ENCODE measurements around the gene HSD17B14.
A peak's percentile ranks its signal among the peaks of the same experiment; 100 is the strongest.

Gene HSD17B14

DNA sequence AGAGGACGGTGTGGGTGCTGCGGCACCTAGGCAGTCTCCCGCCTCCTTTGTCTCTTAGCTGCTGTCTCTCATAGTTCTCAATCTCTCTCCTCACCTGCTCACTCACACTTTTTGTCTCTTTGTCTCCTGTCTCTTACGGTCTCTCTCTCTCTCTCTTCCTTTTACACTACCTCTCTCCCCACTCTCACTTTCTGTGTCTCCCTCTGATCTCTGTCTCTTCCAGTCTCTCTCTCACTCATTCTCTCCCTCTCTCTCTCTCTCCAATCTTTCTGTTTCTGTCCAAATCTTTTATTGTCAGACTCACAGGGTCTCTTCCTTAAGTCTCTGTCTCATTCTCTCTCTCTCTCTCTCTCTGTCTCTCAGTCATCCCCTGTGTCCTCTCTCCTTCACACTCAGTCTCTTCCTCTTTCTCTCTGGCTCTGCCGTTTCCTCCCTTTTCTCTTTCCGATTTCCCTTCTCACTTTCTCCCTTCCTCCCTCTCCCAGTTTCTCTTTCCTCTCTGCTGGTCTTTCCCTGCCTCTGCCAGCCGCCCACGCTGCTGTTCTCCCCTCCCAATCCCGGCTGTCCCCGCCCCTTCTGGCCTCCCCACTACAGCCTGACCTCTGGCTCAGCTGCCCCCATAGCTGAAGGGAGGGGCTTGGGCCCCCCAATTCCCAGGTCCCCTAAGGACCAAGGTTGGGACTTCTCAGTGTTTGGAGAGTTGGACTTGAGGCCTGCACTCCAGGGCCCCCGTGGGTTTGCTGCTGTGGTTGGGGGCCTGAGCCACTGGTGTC is 32.0 kb upstream of the HSD17B14 start, which contains the start of gene PLEKHA4:
PLEKHA4 (minus strand) TSS at position 504 of the 773 bp plus-strand sequence. CDS start 997 bp downstream, outside the sequence.
- peak within 1 kb of the TSS; percentile 56 to 83 (median 78) for H3K4me2 ChIP-seq
- H3K36me3 ChIP-seq, result peaks cover 0 to 2% (median 1%) of the 10 kb centered on the region in 11 experiments; a peak in 8 of 22 replicates
- TF ChIP-seq Cebpa-rat (IDR thresholded peaks at IDR 0.05), result no peak
- peaks cover 39 to 49% (median 43%) of the 10 kb centered on the region in 10 experiments for H3K4me1 ChIP-seq
- peaks cover 3 to 10% (median 4%) of the 10 kb centered on the region in 11 experiments; a peak in 18 of 22 replicates for H4K20me1 ChIP-seq
- H3K27me3 ChIP-seq, result no peaks in the 10 kb centered on the region
- no peaks in the 10 kb centered on the region for H3K9me3 ChIP-seq (replicated peaks in 1 of 11)
- H3K27ac ChIP-seq, result peak within 1 kb of the TSS; percentile 23 to 67 (median 59); a peak in 21 of 22 replicates
- H3K9ac ChIP-seq, result peak within 1 kb of the TSS; percentile 17 to 62 (median 51); a peak in 19 of 22 replicates
- peak within 1 kb of the TSS in 1 of 10 experiments; percentile 14; a peak in 1 of 20 replicates for H3K4me3 ChIP-seq

DNA sequence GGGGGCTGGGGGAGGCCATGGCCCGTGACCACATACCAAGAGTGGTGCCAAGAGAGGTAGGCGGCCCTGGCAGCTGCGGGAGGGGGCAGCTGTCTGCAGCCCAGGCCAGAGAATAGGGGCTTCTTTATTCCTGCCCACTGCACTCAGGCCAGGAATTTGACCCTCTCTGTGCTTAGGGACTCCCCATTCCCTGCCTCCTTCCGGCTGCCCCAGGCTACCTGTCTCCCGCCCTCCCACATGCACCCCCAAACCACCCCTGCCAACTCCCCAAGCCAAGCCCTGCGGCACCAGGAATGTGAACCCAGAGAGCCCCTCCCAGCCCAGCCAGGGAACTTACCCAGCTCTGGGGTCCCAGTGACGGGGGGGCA is 31.4 kb upstream of the HSD17B14 start:
- Histone ChIP-seq H3K4me1 (peaks cover 37 to 49% (median 41%) of the 10 kb centered on the region in 10 experiments), H3K9ac (peak overlapping the region; percentile 17 to 62 (median 51); a peak in 17 of 22 replicates), H4K20me1 (peaks cover 0 to 5% (median 0%) of the 10 kb centered on the region in 11 experiments; a peak in 6 of 22 replicates), H3K9me3 (replicated peaks in 1 of 11) (no peaks in the 10 kb centered on the region), H3K4me3 (peak overlapping the region in 1 of 10 experiments; percentile 14; a peak in 1 of 20 replicates), H3K36me3 (no peaks in the 10 kb centered on the region), H3K4me2 (peak overlapping the region; percentile 56 to 83 (median 78)), H3K27me3 (no peaks in the 10 kb centered on the region), H3K27ac (peak overlapping the region; percentile 23 to 67 (median 59); a peak in 18 of 22 replicates)
- no peak for TF ChIP-seq Cebpa-rat (IDR thresholded peaks at IDR 0.05)

DNA sequence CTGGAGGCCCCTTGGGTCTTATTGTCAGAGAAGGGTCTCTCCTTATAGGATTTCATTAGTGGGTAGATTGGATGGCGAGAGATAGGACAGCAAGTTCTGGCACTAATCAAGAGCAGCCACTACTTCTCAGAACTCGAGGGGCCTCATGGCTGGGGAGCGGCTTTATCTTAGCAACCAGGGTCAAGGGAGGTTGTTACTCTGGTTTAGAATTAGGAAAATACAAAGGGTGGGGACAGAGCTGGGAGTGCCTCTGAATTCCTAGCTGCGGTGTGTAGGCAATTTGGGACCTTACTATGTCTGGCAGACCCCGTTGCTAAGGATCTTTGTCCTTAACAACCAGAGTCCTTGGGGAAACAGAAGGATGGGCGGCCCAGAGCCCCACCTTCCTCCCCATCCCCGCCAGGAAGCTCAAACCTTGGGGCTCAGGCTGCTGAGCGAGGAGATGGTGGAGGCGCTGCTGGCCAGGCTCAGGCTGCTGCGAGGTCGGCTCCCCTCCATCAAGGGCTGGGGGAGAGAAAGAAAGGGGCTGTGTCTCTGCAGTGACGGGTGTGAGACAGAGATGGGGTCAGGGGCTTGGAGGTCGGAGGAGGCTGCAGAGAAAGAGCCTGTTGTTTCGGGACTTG is 30.9 kb upstream of the HSD17B14 start:
- H3K27ac ChIP-seq, result peak overlapping the region in 6 of 11 experiments; percentile 22 to 67 (median 60); a peak in 6 of 22 replicates
- no peaks in the 10 kb centered on the region for H3K27me3 ChIP-seq
- H3K4me1 ChIP-seq, result peaks cover 37 to 49% (median 41%) of the 10 kb centered on the region in 10 experiments
- H4K20me1 ChIP-seq, result no peaks in the 10 kb centered on the region
- no peaks in the 10 kb centered on the region for H3K9me3 ChIP-seq (replicated peaks in 1 of 11)
- H3K36me3 ChIP-seq, result no peaks in the 10 kb centered on the region
- H3K9ac ChIP-seq, result peak overlapping the region in 7 of 11 experiments; percentile 25 to 62 (median 51); a peak in 11 of 22 replicates
- H3K4me3 ChIP-seq, result peak overlapping the region in 1 of 10 experiments; percentile 14; a peak in 1 of 20 replicates
- TF ChIP-seq Cebpa-rat (IDR thresholded peaks at IDR 0.05), result no peak
- H3K4me2 ChIP-seq, result peak overlapping the region; percentile 56 to 83 (median 78)

DNA sequence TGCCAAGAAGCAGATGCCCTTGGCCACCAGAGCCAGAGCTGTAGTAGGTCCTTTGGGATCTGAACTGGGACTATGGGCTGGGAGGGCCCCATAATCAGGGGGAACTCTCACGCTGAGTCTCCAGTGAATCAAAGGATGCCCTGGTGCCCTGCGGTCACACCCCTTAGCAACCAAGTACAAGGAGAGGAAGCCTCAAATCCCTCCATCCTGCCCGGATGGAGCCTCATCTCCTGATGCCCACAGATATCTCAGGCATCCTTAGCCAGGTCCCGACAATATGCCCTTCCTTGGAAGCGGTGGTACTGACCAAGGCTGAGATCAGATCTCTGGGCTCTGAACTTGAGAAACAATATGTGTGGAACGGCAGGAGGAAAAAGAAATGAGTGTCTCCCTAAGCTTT is 30.4 kb upstream of the HSD17B14 start:
- H3K9ac ChIP-seq, result peak overlapping the region in 6 of 11 experiments; percentile 6 to 44 (median 16); a peak in 6 of 22 replicates
- H3K27me3 ChIP-seq, result no peaks in the 10 kb centered on the region
- no peak overlapping the region for H3K4me3 ChIP-seq
- H3K4me1 ChIP-seq, result peaks cover 36 to 46% (median 38%) of the 10 kb centered on the region in 10 experiments
- peak overlapping the region in 4 of 11 experiments; percentile 2 to 22 (median 9); a peak in 4 of 22 replicates for H3K27ac ChIP-seq
- H3K9me3 ChIP-seq (replicated peaks in 1 of 11), result no peaks in the 10 kb centered on the region
- H3K36me3 ChIP-seq, result no peaks in the 10 kb centered on the region
- no peak for TF ChIP-seq Cebpa-rat (IDR thresholded peaks at IDR 0.05)
- peak overlapping the region; percentile 17 to 83 (median 75); a peak in 20 of 22 replicates for H3K4me2 ChIP-seq
- no peaks in the 10 kb centered on the region for H4K20me1 ChIP-seq

DNA sequence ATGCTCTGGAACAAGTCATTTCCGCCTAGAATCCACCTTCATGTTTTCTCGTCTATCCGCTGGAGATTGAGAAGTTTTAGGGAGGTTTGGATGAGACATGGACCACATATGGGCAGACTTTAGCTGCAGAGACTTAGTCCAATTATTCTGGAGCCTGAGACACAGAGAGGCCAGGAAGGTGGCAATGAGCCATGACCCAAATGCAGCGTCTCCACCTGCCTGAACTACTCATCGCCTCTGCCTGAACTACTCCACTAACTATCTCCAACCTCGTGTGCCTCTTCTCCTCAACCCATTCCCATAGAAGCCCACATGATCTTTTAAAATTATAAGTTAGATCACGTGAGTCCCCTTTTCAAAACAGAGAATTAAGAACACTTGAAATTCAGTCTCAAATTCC is 26.5 kb upstream of the HSD17B14 start:
- H3K9ac ChIP-seq, result no peak overlapping the region

DNA sequence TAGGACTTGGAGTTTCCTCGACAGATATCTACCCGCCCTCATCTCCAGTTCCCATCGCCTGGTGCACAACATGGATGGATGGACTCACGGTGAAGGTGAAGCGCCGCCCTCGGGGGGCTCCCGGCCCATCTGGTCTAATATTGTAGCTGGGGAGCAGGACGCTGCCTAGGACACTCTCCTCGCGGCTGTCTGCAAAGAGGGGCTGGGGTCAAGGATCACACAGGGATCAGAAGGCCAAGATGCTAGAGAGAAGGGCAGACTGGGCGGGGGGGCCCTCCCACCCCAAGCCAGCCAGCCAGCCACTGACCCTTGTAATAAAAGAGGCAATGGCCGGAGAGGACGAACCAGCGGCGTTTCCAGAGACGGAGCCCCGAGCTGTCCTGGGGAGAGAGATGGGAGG is 25.0 kb upstream of the HSD17B14 start:
- no peaks in the 10 kb centered on the region for H3K36me3 ChIP-seq
- TF ChIP-seq Cebpa-rat (IDR thresholded peaks at IDR 0.05), result no peak
- no peaks in the 10 kb centered on the region for H3K27me3 ChIP-seq
- H3K4me1 ChIP-seq, result peaks cover 4 to 18% (median 16%) of the 10 kb centered on the region in 10 experiments; a peak in 19 of 20 replicates
- H4K20me1 ChIP-seq, result no peaks in the 10 kb centered on the region
- no peak overlapping the region for H3K4me3 ChIP-seq
- no peak overlapping the region for H3K27ac ChIP-seq
- no peak overlapping the region for H3K4me2 ChIP-seq
- no peaks in the 10 kb centered on the region for H3K9me3 ChIP-seq (replicated peaks in 1 of 11)
- H3K9ac ChIP-seq, result no peak overlapping the region

More for the DNA sequence above, 26.5 kb upstream of the HSD17B14 start:
- Histone ChIP-seq H3K27ac (no peak overlapping the region), H3K4me1 (peaks cover 18 to 34% (median 31%) of the 10 kb centered on the region in 10 experiments), H3K27me3 (no peaks in the 10 kb centered on the region), H4K20me1 (no peaks in the 10 kb centered on the region), H3K4me2 (no peak overlapping the region), H3K4me3 (no peak overlapping the region), H3K36me3 (no peaks in the 10 kb centered on the region), H3K9me3 (replicated peaks in 1 of 11) (no peaks in the 10 kb centered on the region)
- no peak for TF ChIP-seq Cebpa-rat (IDR thresholded peaks at IDR 0.05)

DNA sequence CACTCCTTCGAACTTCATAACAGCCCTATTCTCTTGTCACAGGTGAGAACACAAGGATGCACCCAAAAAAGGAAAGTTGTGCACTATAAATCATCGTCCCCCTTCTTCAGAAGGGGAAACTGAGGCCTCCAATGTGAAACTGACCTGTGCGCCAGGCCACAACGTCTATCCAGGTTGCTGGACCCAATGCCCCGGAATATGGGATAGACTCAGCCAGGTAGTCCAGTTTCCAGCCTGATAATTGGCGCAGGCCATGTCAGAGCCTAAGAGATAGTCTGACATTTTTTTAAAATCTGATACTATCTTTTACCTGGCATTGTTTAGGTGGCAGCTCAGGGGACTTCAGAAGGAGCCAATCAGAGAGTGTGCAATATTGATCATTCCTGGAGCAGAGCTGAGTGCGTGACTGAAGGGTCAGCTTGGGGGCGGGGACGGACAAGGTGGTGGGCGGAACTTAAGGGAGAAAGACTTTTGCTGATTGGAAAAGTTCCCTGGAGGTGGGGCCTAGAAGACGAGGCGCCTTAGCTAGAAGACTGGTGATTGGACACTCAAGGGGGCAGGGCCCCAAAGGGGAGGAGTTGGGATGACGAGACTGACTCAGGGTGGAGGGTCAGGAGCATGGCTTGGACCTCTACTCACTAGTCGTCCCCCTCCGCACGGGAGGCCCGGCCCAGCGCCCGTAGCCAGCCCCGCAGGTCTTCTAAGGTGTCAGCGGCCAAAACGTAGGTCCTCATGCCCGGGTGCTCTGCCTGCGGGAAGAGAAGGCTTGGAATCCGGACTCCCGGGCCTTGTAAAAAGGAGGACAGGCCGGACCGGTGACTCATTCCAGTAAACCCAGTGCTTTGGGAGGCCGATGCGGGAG is 23.7 kb upstream of the HSD17B14 start:
- Histone ChIP-seq H3K4me2 (peak overlapping the region in 2 of 11 experiments; percentile 46 to 66; a peak in 2 of 22 replicates), H3K9me3 (replicated peaks in 1 of 11) (no peaks in the 10 kb centered on the region), H3K4me1 (peaks cover 0 to 13% (median 10%) of the 10 kb centered on the region in 10 experiments; a peak in 14 of 20 replicates), H3K4me3 (no peak overlapping the region), H3K27ac (no peak overlapping the region), H3K27me3 (no peaks in the 10 kb centered on the region), H3K9ac (no peak overlapping the region), H4K20me1 (no peaks in the 10 kb centered on the region), H3K36me3 (no peaks in the 10 kb centered on the region)
- no peak for TF ChIP-seq Cebpa-rat (IDR thresholded peaks at IDR 0.05)
